PC-3 (cell line): ENCODE results near the gene OR4K17.

Source experiments
- CTCF ChIP-seq: fragments of 300-600 bp; sonication (generic); conservative IDR thresholded peaks from 2 replicates; pipeline ENCODE4 v1.5.1; 2017; ENCODE audit warnings: antibody characterized with exemption, low read depth, mild to moderate bottlenecking, low read length
- EZH2 ChIP-seq: fragments of 300-600 bp; sonication (generic); IDR thresholded peaks from one replicate; pipeline ENCODE4 v1.6.1; 2017; ENCODE audit warnings: antibody characterized with exemption, mild to moderate bottlenecking, low read length; ENCODE audit not compliant: unreplicated experiment

GRCh38 chr14:20143911-20144310 is 33.4 kb downstream of the OR4K17 start:
- no peak for TF ChIP-seq EZH2
- TF ChIP-seq CTCF: peak; percentile 48; the same call in 1 of the 2 replicates
